OCI-LY7 (cell line): Measurements from ENCODE around the gene WIPF3.

Source experiments
- EZH2phosphoT487 ChIP-seq: fragments of 200-600 bp; sonication (generic); IDR thresholded peaks from 2 replicates; pipeline ENCODE4 v1.6.1; 2018; ENCODE audit warnings: low read depth, borderline replicate concordance, mild to moderate bottlenecking, mixed run types, antibody characterized with exemption, low read length, moderate library complexity, mixed read lengths
- TF ChIP-seq, protein P1 (sequence below): fragments of 200-600 bp; sonication (generic); conservative IDR thresholded peaks from 2 replicates; pipeline ENCODE4 v1.5.1; 2014; ENCODE audit warnings: mild to moderate bottlenecking, antibody characterized with exemption, low read length, moderate library complexity, mixed read lengths

DNA sequence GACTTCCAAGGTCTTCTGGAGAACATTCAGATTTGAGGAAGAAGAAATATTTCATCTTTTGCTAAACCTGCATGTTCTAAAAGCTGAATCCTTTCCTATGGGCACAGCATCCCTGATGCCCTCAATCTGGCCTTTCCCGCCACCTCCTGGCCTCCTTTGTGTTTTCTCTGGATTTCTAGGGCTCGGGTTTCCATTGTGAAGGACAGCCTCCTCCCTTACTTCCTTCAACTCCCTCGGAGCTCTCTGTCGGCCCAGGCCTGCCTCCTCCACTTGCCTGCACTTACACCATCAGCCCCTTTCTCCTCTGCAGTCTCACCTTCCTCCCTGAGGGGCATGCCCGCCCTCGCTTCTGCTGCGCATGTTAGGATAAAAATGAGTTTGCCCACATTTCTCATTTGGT is 75.4 kb downstream of the WIPF3 start:
- TF ChIP-seq, protein P1, sequence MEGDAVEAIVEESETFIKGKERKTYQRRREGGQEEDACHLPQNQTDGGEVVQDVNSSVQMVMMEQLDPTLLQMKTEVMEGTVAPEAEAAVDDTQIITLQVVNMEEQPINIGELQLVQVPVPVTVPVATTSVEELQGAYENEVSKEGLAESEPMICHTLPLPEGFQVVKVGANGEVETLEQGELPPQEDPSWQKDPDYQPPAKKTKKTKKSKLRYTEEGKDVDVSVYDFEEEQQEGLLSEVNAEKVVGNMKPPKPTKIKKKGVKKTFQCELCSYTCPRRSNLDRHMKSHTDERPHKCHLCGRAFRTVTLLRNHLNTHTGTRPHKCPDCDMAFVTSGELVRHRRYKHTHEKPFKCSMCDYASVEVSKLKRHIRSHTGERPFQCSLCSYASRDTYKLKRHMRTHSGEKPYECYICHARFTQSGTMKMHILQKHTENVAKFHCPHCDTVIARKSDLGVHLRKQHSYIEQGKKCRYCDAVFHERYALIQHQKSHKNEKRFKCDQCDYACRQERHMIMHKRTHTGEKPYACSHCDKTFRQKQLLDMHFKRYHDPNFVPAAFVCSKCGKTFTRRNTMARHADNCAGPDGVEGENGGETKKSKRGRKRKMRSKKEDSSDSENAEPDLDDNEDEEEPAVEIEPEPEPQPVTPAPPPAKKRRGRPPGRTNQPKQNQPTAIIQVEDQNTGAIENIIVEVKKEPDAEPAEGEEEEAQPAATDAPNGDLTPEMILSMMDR: no peak
- no peak for TF ChIP-seq EZH2phosphoT487
